SK-N-SH treated with all-trans-retinoic acid at 6 μM for 48 hours (cell line): ENCODE data around the gene CYB5B.

ENCODE experiments used
- ARNTL ChIP-seq: fragments of 450-650 bp; formaldehyde crosslinking; IDR thresholded peaks from 2 replicates; pipeline ENCODE4 v1.5.0; 2020; ENCODE audit warnings: low read depth, mild to moderate bottlenecking, moderate library complexity, borderline replicate concordance
- BACH2 ChIP-seq: fragments of 250-450 bp; sonication (Bioruptor Pico); IDR thresholded peaks from 2 replicates; pipeline ENCODE4 v1.9.0; 2021; ENCODE audit warnings: mild to moderate bottlenecking, borderline replicate concordance
- CSDC2 ChIP-seq: fragments of 250-450 bp; sonication (Bioruptor Pico); IDR thresholded peaks from 2 replicates; pipeline ENCODE4 v1.5.0; 2020; ENCODE audit warnings: mild to moderate bottlenecking, moderate library complexity
- CSRNP3 ChIP-seq: fragments of 250-450 bp; sonication (Bioruptor Pico); IDR thresholded peaks from 2 replicates; pipeline ENCODE4 v1.5.1; 2021; ENCODE audit warnings: mild to moderate bottlenecking, moderate library complexity
- ESRRG ChIP-seq: fragments of 250-450 bp; sonication (Bioruptor Pico); IDR thresholded peaks from 2 replicates; pipeline ENCODE4 v1.6.1; 2021; ENCODE audit warnings: mild to moderate bottlenecking
- GLIS3 ChIP-seq: fragments of 250-450 bp; sonication (Bioruptor Pico); IDR thresholded peaks from 2 replicates; pipeline ENCODE4 v1.5.0; 2020; ENCODE audit warnings: mild to moderate bottlenecking, moderate library complexity
- OSR1 ChIP-seq: fragments of 250-450 bp; sonication (Bioruptor Pico); IDR thresholded peaks from 2 replicates; pipeline ENCODE4 v1.8.0; 2022; ENCODE audit warnings: moderate library complexity, mild to moderate bottlenecking, inconsistent platforms
- PATZ1 ChIP-seq: fragments of 250-450 bp; sonication (Bioruptor Pico); IDR thresholded peaks from 2 replicates; pipeline ENCODE4 v1.8.0; 2020; ENCODE audit warnings: mild to moderate bottlenecking, moderate library complexity, borderline replicate concordance
- PPARA ChIP-seq: fragments of 250-450 bp; sonication (Bioruptor Pico); IDR thresholded peaks from 2 replicates; pipeline ENCODE4 v1.5.0; 2020; ENCODE audit warnings: mild to moderate bottlenecking, borderline replicate concordance
- RARB ChIP-seq: fragments of 250-450 bp; sonication (Bioruptor Pico); IDR thresholded peaks from 2 replicates; pipeline ENCODE4 v1.8.0; 2021; ENCODE audit warnings: mild to moderate bottlenecking, moderate library complexity
- SNAI2 ChIP-seq: fragments of 250-450 bp; sonication (Bioruptor Pico); IDR thresholded peaks from 2 replicates; pipeline ENCODE4 v1.5.0; 2020; ENCODE audit warnings: mild to moderate bottlenecking, moderate library complexity
- TOX ChIP-seq: fragments of 250-450 bp; sonication (Bioruptor Pico); IDR thresholded peaks from 2 replicates; pipeline ENCODE4 v1.8.0; 2021; ENCODE audit warnings: mild to moderate bottlenecking, moderate library complexity, borderline replicate concordance
- TSHZ2 ChIP-seq: fragments of 250-450 bp; sonication (Bioruptor Pico); IDR thresholded peaks from 2 replicates; pipeline ENCODE4 v1.5.0; 2020; ENCODE audit warnings: mild to moderate bottlenecking, moderate library complexity
- ZNF70 ChIP-seq: fragments of 450-650 bp; formaldehyde crosslinking; IDR thresholded peaks from 2 replicates; pipeline ENCODE4 v1.5.0; 2020; ENCODE audit warnings: mild to moderate bottlenecking, moderate library complexity

DNA sequence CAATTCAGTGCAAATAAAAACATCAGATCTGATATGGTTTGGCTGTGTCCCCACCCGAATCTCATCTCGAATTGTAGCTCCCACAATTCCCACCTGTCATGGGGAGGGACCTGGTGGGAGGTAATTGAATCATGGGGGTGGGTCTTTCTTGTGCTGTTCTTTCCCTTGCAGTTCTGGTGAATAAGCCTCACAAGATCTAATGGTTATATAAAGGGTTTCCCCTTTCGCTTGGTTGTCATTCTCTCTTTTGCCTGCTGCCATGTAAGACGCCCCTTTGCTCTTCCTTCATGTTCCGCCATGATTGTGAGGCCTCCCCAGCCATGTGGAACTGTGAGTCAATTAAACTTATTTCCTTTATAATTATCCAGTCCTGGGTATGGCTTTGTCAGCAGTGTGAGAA lies 72.5 kb downstream of the CYB5B start:
- TF ChIP-seq PATZ1 = no peak
- no peak for TF ChIP-seq CSDC2 (CRISPR knock-in tag)
- TF ChIP-seq ZNF70 = no peak
- TF ChIP-seq OSR1 = no peak
- TF ChIP-seq PPARA = no peak
- TF ChIP-seq TOX (CRISPR knock-in tag) = no peak
- no peak for TF ChIP-seq RARB (CRISPR knock-in tag)
- TF ChIP-seq ESRRG (CRISPR knock-in tag) = no peak
- no peak for TF ChIP-seq SNAI2
- no peak for TF ChIP-seq BACH2 (CRISPR knock-in tag)
- no peak for TF ChIP-seq ARNTL (CRISPR knock-in tag)
- no peak for TF ChIP-seq TSHZ2 (CRISPR knock-in tag)
- no peak for TF ChIP-seq GLIS3
- TF ChIP-seq CSRNP3 (CRISPR knock-in tag) = no peak
